Measurements from ENCODE around the gene PIM2. TPM values are rescaled to one million over a fixed set of nuclear protein-coding genes. Genes with fewer than 3 reads are reported as not detected.
A peak's percentile ranks its signal among the peaks of the same experiment; 100 is the strongest.

The PIM2 gene
- total and polyA plus RNA-seq, 9 of the 15 experiments (the other 6 are each of a cell fraction or from before 2014, with no cell fraction given) = 67.6 to 191 (median 108) TPM

- peaks cover 37 to 38% of the 10 kb centered on the region in 2 experiments for H3K4me1 ChIP-seq (replicated peaks in 1 of 2; ENCODE audit: control insufficient read depth in 2 of 2, insufficient read depth in 2 of 2, low read length in 2 of 2)
These were observed 4.0 kb downstream of the PIM2 start for GRCh38 chrX:48914593-48915493.

More at GRCh38 chrX:48914593-48915493, 4.0 kb downstream of the PIM2 start:
- Histone ChIP-seq H4K20me1 (replicated peaks; ENCODE audit: control insufficient read depth, insufficient read depth, low read length) (peaks cover 40% of the 10 kb centered on the region), H3K79me2 (ENCODE audit: control insufficient read depth, insufficient read depth, low read length) (peaks cover 77% of the 10 kb centered on the region), H3K36me3 (ENCODE audit: control insufficient read depth, insufficient read depth, low read length) (peaks cover 56% of the 10 kb centered on the region), H3K9me3 (replicated peaks; ENCODE audit: control insufficient read depth, insufficient read depth, low read depth, low read length) (no peaks in the 10 kb centered on the region), H3K27me3 (ENCODE audit: control insufficient read depth in 2 of 2, insufficient read depth in 2 of 2, low read length in 2 of 2) (no peaks in the 10 kb centered on the region; a peak in 1 of 5 replicates), H2AFZ (ENCODE audit: low read depth, low read length) (no peak overlapping the region), H3K27ac (ENCODE audit: extremely low read depth, low read depth, low read length) (no peak overlapping the region; the same call in 2 of the 3 replicates), H3K9ac (ENCODE audit: insufficient read depth in 1 of 2, low read depth in 2 of 2, low read length in 2 of 2) (peak overlapping the region in 1 of 2 experiments; percentile 82; a peak in 2 of 4 replicates), H3K9me1 (ENCODE audit: control insufficient read depth, insufficient read depth, low read length) (no peaks in the 10 kb centered on the region), H3K4me3 (no peak overlapping the region), H3K4me2 (ENCODE audit: insufficient read depth, low read length) (peak overlapping the region; percentile 67)
- POLR2A ChIA-PET = no interaction called here
- ATAC-seq (no peak), FAIRE-seq (no peak), DNase-seq (ENCODE audit: extremely low read depth in 1 of 4, low spot score in 3 of 4) (no peak)
- CTCF ChIA-PET (ENCODE audit: low intra/inter-chr PET ratio) = no interaction called here
- WGBS (ENCODE audit: insufficient coverage, low coverage, missing lambda C conversion rate) = 85% methylated on average over 11 of the region's 13 CpGs
- TF ChIP-seq MCM7 (IDR thresholded peaks at IDR 0.05) (no peak), ETV1 (tag; conservative IDR thresholded peaks at IDR 0.05; ENCODE audit: low read depth) (no peak), POLR2G (IDR thresholded peaks at IDR 0.05; ENCODE audit: low read depth, low read length) (peak; percentile 24; the same call in 1 of the 2 replicates), RBFOX2 (IDR thresholded peaks at IDR 0.05; ENCODE audit: low read depth, low read length) (peak; percentile 51), MYNN (IDR thresholded peaks at IDR 0.05) (peak; percentile 88), MYNN (CRISPR knock-in tag; IDR thresholded peaks at IDR 0.05) (no peak), ELF1 (tag; IDR thresholded peaks at IDR 0.05) (no peak), OTX1 (CRISPR knock-in tag; IDR thresholded peaks at IDR 0.05) (no peak)
- intact Hi-C loops (cut with micrococcal nuclease) = loop anchor here (5.0 to 10.0 kb wide), 2 partner anchors 153 to 280 kb away; partner anchors contain the start of gene GLOD5
- in situ Hi-C loops (cut with MboI) = no loop called here
- BruUV-seq (replicated peaks) = no TSS peak

All from K562 (cell line).